GM21723 (cell line): Measurements from ENCODE around the gene PCDHGB4.
"Not testable (repeated sequence)": the region's sequence is repeated elsewhere in the genome, so short reads cannot be mapped to it uniquely, and the experiment has no call there.

Experiments
- ATAC-seq: cut with Tn5 transposase; IDR thresholded peaks from one replicate; pipeline ENCODE4 v1.9.1; 2021; ENCODE audit warnings: mild to moderate bottlenecking, moderate library complexity; ENCODE audit not compliant: unreplicated experiment

The PCDHGB4 gene

GRCh38 chr5:141366016-141366896 is 21.2 kb upstream of the PCDHGB4 start:
- ATAC-seq: no peak

GRCh38 chr5:141369994-141370848 is 17.3 kb upstream of the PCDHGB4 start, which contains the start of gene PCDHGB3:
TSS of gene PCDHGB3 (plus strand) at chr5:141370242. CDS start at chr5:141370395, 153 bp downstream.
- ATAC-seq: peak; percentile 97

- ATAC-seq: no peak
Measured at GRCh38 chr5:141371572-141372475, 15.7 kb upstream of the PCDHGB4 start.

DNA sequence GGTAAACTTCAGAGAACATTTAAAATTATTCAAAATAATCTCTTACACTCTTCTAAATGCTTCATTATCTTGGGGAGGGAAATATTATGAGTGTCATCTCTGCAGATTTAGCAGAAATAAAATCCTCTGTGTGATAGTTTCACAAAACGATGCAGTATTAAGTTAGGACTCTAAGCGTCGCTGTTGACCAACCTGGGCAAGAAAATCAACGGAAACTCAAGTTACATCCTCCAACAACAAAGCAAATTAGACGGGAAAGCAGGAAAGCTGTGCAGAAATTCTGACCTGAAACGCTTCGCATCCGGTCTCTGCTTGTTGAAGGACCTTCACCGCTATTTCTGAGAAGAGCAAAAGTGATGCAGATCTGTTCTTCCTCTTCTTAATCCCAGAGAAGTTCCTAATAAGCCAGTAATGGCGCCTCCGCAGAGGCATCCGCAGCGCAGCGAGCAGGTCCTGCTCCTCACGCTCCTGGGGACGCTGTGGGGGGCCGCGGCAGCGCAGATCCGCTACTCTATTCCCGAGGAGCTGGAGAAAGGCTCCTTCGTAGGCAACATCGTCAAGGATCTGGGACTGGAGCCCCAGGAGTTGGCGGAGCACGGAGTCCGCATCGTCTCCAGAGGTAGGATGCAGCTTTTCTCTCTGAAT is 13.7 kb upstream of the PCDHGB4 start, which contains the start of gene PCDHGA6:
TSS of gene PCDHGA6 (plus strand) at position 219 of the 645 bp plus-strand sequence. CDS start at position 412, 193 bp downstream.
- no peak for ATAC-seq

GRCh38 chr5:141374627-141375026 is 12.9 kb upstream of the PCDHGB4 start:
- ATAC-seq: no peak

- ATAC-seq: not testable (repeated sequence)
Measured at GRCh38 chr5:141375444-141376155, 11.9 kb upstream of the PCDHGB4 start.

GRCh38 chr5:141382469-141383294 is 4.8 kb upstream of the PCDHGB4 start, which contains the start of gene PCDHGA7:
TSS of gene PCDHGA7 (plus strand) at chr5:141382742. CDS start at chr5:141382900, 158 bp downstream.
- ATAC-seq: no peak

- no peak for ATAC-seq
Measured at GRCh38 chr5:141383345-141383744, 4.2 kb upstream of the PCDHGB4 start.

- no peak for ATAC-seq
Measured at GRCh38 chr5:141384471-141385267, 2.8 kb upstream of the PCDHGB4 start.

- ATAC-seq: no peak
Measured at GRCh38 chr5:141388661-141389060, 1.2 kb downstream of the PCDHGB4 start.

- ATAC-seq: no peak
Measured at GRCh38 chr5:141389153-141390042, 1.9 kb downstream of the PCDHGB4 start.

- ATAC-seq: no peak
Measured at GRCh38 chr5:141392429-141393198, 5.1 kb downstream of the PCDHGB4 start, which contains the start of gene PCDHGA8. TSS of gene PCDHGA8 (plus strand) at chr5:141392633. CDS start at chr5:141392814, 181 bp downstream.

GRCh38 chr5:141393267-141393666 is 5.8 kb downstream of the PCDHGB4 start:
- no peak for ATAC-seq

- ATAC-seq: not testable (repeated sequence)
Measured at GRCh38 chr5:141394401-141395187, 7.1 kb downstream of the PCDHGB4 start.
